Stimulated activated naive CD4-positive, alpha-beta T cell (primary cell): ENCODE data around the gene FAM217A.

ENCODE experiments used
- DNase-seq, 6 experiments: peaks; one replicate each; lab custom pipeline; 2025; lab: John Stamatoyannopoulos, UW

FAM217A gene

DNA sequence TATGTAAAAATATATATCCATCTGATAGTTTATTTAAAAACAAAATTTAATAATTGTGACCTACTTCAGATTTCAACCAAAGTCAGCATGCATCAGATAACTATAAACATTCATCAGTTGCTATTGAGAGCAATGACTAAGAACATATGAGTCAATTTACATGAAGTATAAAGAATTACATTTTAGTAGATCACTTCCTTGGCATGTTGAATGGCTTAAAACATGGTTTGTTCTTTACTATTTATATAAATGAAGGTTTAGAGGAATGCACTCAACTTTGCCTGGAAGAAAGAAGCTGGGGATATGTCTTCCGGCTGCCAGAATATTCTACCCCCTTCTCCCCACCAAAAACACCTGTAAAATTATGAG, 6.4 kb upstream of the FAM217A start:
- no peak for DNase-seq

DNA sequence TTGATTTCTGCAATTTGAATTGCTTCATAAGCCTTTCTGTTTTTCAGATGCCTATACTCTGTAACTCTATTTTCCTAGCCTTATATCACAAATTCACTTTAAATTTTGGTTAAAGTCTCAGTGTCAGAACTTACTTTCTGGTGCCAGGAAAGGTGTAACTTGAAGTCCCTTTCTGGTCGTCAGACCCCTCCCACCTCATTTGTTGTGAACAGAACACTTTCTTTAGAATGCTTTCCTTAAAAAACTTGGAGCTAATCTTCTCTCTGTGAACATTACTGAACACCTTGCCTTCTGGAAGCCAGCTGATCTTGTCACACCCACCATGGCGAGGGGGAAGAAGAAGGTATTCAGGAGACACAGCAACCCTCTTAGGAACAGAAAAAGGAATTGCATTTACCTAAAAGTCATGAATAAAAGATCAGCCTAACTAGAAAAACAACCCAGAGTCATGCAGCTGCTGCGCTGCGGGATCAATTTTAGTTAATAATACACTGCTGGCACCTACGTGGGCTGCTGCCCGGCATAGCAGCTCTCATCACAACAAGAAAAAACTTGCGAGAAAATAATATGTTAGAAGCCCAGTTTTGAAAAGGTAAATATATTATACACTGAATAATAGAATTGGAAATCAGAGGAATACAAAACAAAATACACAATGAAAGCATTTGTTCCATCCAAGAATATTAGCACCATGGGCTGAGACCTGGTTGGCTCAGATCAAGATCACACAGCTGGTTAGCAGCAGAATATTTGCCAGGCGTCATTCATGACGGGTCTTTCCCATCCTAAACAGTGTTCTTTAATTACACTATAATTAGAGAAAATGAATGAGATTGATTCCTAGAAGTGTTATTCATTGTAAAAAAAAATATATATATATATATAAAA, 5.8 kb upstream of the FAM217A start:
- no peak for DNase-seq

DNA sequence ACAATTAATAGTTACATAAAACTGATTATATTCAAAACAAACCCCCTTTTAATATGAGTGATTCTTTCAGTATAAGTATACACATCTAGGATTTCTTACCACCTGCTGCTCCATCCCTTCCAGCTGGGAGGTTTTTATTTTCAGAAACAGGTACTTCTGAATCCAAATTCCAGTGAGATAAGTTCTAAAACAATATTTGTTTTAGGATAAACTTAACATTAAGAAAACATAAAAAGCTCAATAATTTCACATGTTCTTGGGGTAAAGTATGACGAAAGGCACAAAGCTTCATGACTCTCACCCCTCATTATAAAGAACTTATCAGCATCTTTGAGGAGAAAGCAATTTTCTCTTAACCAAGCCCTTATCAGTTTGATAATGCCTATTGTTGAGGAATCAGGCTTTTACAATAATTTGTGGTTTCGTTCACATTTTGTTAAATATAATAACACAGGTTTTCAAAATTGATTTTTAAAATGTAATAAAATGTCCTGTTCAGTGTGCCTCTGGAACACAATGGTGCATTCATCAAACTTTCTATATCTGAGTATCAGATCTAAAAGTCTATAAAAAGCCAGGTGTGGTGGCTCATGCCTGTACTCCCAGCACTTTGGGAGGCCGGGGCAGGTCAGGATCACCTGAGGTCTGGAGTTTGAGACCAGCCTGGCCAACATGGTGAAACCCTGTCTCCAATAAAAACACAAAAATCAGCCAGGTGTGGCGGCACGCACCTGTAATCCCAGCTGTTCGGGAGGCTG, 4.3 kb downstream of the FAM217A start:
- no peak for DNase-seq

GRCh38 chr6:4071330-4071729, 7.6 kb downstream of the FAM217A start:
- no peak for DNase-seq

GRCh38 chr6:4069199-4069598, 9.7 kb downstream of the FAM217A start:
- DNase-seq: no peak

- DNase-seq: no peak
Observed at GRCh38 chr6:4067673-4068072, 11.3 kb downstream of the FAM217A start.

GRCh38 chr6:4066029-4066755, 12.7 kb downstream of the FAM217A start:
- no peak for DNase-seq

DNA sequence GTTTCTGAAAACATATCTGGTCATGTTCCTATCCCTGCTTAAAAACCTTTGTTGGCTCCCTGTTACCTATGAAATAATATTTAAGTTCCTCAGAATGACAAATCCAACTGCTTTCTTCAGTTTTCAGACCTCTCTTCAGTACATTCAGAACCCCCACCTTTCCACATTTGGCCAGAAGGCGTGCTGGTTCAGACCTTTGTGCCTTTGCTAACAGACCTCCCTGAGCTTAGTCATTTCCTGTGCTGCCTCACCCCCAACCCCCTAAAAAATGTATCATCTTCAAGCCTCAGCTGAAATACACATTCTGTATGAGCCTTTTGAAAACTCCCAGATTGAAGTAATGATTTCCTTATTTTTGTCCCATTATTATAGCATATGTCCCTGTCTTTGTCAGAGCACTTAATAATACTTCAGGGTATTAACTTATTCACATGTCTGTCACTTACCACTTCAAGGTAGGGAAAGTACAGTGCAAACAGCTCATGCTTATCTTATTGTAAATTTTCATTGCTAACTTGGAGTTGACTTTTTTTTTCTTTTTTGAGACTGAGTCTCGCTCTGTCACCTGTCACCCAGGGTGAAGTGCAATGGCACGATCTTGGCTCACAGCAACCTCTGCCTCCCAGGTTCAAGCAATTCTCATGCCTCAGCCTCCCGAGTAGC, 19.7 kb downstream of the FAM217A start:
- DNase-seq: peak in 4 of 6 experiments; percentile 3 to 6 (median 4)

DNA sequence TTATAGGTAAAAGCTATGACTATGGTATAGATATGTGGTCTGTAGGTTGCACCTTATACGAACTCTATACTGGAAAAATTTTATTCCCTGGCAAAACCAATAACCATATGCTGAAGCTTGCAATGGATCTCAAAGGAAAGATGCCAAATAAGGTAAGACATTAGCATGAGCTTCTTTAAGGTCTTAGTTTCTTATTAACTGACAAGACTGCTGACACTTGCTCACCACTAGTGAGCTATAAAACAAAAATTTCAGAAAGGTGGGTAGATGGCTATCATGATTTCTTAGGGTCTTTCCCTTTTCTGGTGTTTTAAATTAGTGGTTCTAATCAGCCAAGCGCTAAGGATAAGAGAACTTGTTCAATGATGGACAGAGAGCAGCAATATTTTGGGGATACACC, 21.9 kb downstream of the FAM217A start:
- DNase-seq: no peak

DNA sequence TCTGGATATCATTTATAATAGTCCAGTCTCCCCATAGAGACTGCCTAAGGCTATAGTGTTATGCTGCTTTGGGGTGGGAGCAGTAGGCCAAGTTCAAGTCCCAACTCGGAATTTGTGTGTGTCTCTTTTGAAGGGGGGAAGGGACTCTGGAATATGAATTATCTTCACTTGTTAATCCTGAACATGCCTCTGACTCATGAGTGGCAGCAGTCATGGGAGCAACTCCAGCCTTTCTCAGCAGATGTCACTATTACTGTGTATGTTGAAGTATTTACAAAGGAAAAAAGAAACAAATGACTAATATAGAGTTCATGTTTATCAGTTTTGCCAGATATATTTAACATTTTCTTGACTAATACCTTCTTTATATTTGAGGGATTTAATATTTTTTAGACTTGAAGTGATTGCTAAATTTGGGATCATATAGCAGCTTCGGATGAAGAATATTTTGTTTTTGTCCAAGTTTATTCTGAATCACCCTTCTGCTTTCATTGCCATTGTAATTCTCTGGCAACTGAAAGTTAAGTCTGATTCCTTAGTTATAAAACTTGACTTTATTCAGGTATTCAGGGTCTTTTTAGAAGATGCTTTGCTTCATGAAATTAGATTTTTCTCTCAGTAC, 23.4 kb downstream of the FAM217A start:
- DNase-seq: peak in 1 of 6 experiments; percentile 5

DNA sequence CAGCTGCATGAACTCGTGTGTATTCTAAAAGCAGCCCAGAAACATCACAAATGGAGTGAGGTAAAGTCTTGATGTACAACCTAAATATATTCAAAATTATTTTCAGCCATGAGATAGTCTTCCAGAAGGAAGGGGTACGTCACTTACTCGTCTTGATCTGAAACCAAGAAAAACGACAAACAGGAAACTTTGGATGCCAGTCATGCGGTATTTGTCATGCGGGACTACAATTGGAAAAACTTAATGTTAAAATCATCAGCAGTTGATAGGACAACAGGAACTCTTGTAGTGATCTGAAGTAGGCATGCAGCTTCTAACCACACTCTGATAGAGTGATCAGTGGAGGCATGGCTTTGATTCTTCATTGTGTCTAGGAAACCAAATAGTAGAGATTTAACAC, 29.7 kb downstream of the FAM217A start:
- no peak for DNase-seq

- no peak for DNase-seq
Observed at GRCh38 chr6:4041480-4041879, 37.5 kb downstream of the FAM217A start.

GRCh38 chr6:4039348-4039747, 39.6 kb downstream of the FAM217A start:
- DNase-seq: no peak

- no peak for DNase-seq
Observed at GRCh38 chr6:4036581-4036980, 42.4 kb downstream of the FAM217A start.

- no peak for DNase-seq
Observed at GRCh38 chr6:4032475-4032874, 46.5 kb downstream of the FAM217A start.

- no peak for DNase-seq
Observed at GRCh38 chr6:4031442-4031841, 47.5 kb downstream of the FAM217A start.

DNA sequence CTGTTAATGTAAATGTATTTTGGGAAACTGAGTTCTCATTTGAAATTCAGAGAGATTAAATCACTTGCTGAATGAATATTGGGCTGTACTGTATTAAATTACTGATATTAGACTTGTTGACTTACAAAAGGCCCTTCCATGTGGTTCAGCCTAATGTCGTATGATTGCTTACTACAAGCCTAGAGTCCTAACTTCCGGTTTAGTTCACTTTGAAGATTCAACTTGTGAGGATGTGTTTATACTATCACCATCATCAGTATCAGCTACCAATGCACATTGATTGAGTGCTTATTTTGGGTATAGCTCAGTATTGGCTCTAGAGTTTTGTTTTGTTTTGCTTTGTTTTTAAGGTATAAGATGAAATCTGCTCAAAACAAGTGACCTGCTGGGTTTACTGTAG, 48.3 kb downstream of the FAM217A start:
- DNase-seq: no peak

DNA sequence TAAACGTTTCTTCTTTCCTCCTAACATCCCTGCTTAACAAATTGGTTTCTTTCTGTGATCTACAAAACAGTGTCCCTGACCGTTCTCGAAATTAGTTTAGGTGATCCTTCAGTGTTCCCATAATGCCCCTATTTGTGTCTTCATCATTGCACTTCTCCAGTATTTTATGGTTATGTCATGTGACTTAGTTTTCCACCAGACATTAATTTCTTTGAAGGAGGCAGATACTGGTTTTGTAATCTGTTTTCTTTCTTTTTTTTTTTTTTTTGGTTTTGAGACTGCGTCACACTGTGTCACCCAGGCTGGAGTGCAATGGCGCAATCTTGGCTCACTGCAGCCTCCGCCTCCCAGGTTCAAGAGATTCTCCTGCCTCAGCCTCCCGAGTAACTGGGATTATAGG, 49.2 kb downstream of the FAM217A start:
- no peak for DNase-seq

GRCh38 chr6:4028051-4028450, 50.9 kb downstream of the FAM217A start:
- no peak for DNase-seq

GRCh38 chr6:4025681-4026080, 53.3 kb downstream of the FAM217A start:
- DNase-seq: no peak

- DNase-seq: no peak
Observed at GRCh38 chr6:4023240-4023639, 55.7 kb downstream of the FAM217A start.
